ENCODE results near the gene GSTCD. TPM values are rescaled to one million over a fixed set of nuclear protein-coding genes. Genes with fewer than 3 reads are reported as not detected.

The GSTCD gene
- total and polyA plus RNA-seq, 9 of the 15 experiments (the other 6 are each of a cell fraction or from before 2014, with no cell fraction given) = 4.5 to 36.3 (median 16.0) TPM

- no peak for ATAC-seq
These were observed 150.6 kb downstream of the GSTCD start for GRCh38 chr4:105859233-105859632.

DNA sequence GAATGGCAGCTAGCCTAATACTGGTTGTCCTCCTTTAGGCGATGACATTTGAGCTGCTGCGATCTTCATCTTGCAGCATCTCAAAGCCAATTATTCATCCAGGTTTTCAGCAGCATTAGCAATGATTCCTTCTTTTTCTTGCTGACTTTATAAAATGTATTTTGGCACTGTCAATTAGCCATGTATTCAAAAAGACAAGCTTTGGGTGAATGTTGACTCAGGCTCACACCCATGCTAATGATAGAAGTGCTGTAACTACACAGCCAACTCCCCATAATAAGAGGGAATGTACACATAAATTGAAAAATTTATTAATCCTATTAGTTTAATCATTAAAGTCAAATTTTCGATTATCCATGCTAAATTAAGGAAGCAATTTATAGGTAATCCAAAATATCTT, 162.4 kb downstream of the GSTCD start:
- Histone ChIP-seq H3K79me2 (ENCODE audit: control insufficient read depth, insufficient read depth, low read length) (no peaks in the 10 kb centered on the region), H3K9me1 (ENCODE audit: control insufficient read depth, insufficient read depth, low read length) (no peaks in the 10 kb centered on the region), H3K9me3 (replicated peaks; ENCODE audit: control insufficient read depth, insufficient read depth, low read depth, low read length) (no peaks in the 10 kb centered on the region), H2AFZ (ENCODE audit: low read depth, low read length) (no peak overlapping the region), H3K36me3 (ENCODE audit: control insufficient read depth, insufficient read depth, low read length) (no peaks in the 10 kb centered on the region), H3K27me3 (ENCODE audit: control insufficient read depth in 2 of 2, insufficient read depth in 2 of 2, low read length in 2 of 2) (no peaks in the 10 kb centered on the region), H4K20me1 (replicated peaks; ENCODE audit: control insufficient read depth, insufficient read depth, low read length) (no peaks in the 10 kb centered on the region), H3K4me3 (no peak overlapping the region), H3K9ac (ENCODE audit: insufficient read depth in 1 of 2, low read depth in 2 of 2, low read length in 2 of 2) (no peak overlapping the region), H3K4me1 (replicated peaks in 1 of 2; ENCODE audit: control insufficient read depth in 2 of 2, insufficient read depth in 2 of 2, low read length in 2 of 2) (no peaks in the 10 kb centered on the region), H3K27ac (ENCODE audit: extremely low read depth, low read depth, low read length) (no peak overlapping the region), H3K4me2 (ENCODE audit: insufficient read depth, low read length) (no peak overlapping the region)
- intact Hi-C loops (cut with micrococcal nuclease) (no loop called here), in situ Hi-C loops (cut with MboI) (no loop called here)
- ChIA-PET CTCF (ENCODE audit: low intra/inter-chr PET ratio) (no interaction called here), POLR2A (no interaction called here)
- ATAC-seq (no peak), DNase-seq (ENCODE audit: extremely low read depth in 1 of 4, low spot score in 3 of 4) (no peak), FAIRE-seq (no peak)
- 0% methylated on average over 3 of the region's 3 CpGs for WGBS (ENCODE audit: insufficient coverage, low coverage, missing lambda C conversion rate)
- no peak for TF ChIP-seq HDAC6 (IDR thresholded peaks at IDR 0.05; ENCODE audit: low read depth, low read length)
- TF ChIP-seq SP1 (CRISPR knock-in tag; IDR thresholded peaks at IDR 0.05) = no peak
- TF ChIP-seq BRD9 (IDR thresholded peaks at IDR 0.05; ENCODE audit: low read depth, partially characterized antibody) = no peak
- no peak for TF ChIP-seq SAFB (IDR thresholded peaks at IDR 0.05; ENCODE audit: borderline replicate concordance, low read depth, low read length)
- TF ChIP-seq ZEB2 (IDR thresholded peaks at IDR 0.05) = no peak
- no peak for TF ChIP-seq HNRNPL (IDR thresholded peaks at IDR 0.05; ENCODE audit: low read depth, low read length)
- TF ChIP-seq KLF16 (IDR thresholded peaks at IDR 0.05) = no peak
- no peak for TF ChIP-seq PHTF2 (CRISPR knock-in tag; IDR thresholded peaks at IDR 0.05)
- TF ChIP-seq SREBF2 (CRISPR knock-in tag; IDR thresholded peaks at IDR 0.05) = no peak
- BruUV-seq (replicated peaks) = no TSS peak

More at GRCh38 chr4:105859233-105859632, 150.6 kb downstream of the GSTCD start:
- DNase-seq (ENCODE audit: extremely low read depth in 1 of 4, low spot score in 3 of 4) = no peak
- Histone ChIP-seq H3K27ac (ENCODE audit: extremely low read depth, low read depth, low read length) (no peak overlapping the region), H3K79me2 (ENCODE audit: control insufficient read depth, insufficient read depth, low read length) (no peaks in the 10 kb centered on the region), H3K4me1 (replicated peaks in 1 of 2; ENCODE audit: control insufficient read depth in 2 of 2, insufficient read depth in 2 of 2, low read length in 2 of 2) (no peaks in the 10 kb centered on the region), H3K36me3 (ENCODE audit: control insufficient read depth, insufficient read depth, low read length) (no peaks in the 10 kb centered on the region), H3K9me1 (ENCODE audit: control insufficient read depth, insufficient read depth, low read length) (no peaks in the 10 kb centered on the region), H3K4me3 (no peak overlapping the region), H2AFZ (ENCODE audit: low read depth, low read length) (no peak overlapping the region), H3K4me2 (ENCODE audit: insufficient read depth, low read length) (no peak overlapping the region), H3K27me3 (ENCODE audit: control insufficient read depth in 2 of 2, insufficient read depth in 2 of 2, low read length in 2 of 2) (no peaks in the 10 kb centered on the region), H3K9ac (ENCODE audit: insufficient read depth in 1 of 2, low read depth in 2 of 2, low read length in 2 of 2) (no peak overlapping the region), H4K20me1 (replicated peaks; ENCODE audit: control insufficient read depth, insufficient read depth, low read length) (no peaks in the 10 kb centered on the region), H3K9me3 (replicated peaks; ENCODE audit: control insufficient read depth, insufficient read depth, low read depth, low read length) (no peaks in the 10 kb centered on the region)
- WGBS (ENCODE audit: insufficient coverage, low coverage, missing lambda C conversion rate) = 0% methylated on average over 1 of the region's 1 CpG
- in situ Hi-C loops (cut with MboI) (no loop called here), intact Hi-C loops (cut with micrococcal nuclease) (no loop called here)
- TF ChIP-seq, protein P1, sequence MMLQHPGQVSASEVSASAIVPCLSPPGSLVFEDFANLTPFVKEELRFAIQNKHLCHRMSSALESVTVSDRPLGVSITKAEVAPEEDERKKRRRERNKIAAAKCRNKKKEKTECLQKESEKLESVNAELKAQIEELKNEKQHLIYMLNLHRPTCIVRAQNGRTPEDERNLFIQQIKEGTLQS (IDR thresholded peaks at IDR 0.05) = peak; percentile 60
- TF ChIP-seq, protein P1 (CRISPR knock-in tag; conservative IDR thresholded peaks at IDR 0.05) = no peak
- TF ChIP-seq ARID1B (IDR thresholded peaks at IDR 0.05) (no peak), ZNF324 (CRISPR knock-in tag; IDR thresholded peaks at IDR 0.05) (no peak)
- ChIA-PET CTCF (ENCODE audit: low intra/inter-chr PET ratio) (no interaction called here), POLR2A (no interaction called here)
- no TSS peak for BruUV-seq (replicated peaks)
- no peak for FAIRE-seq
